GM19468 (cell line): Measurements from ENCODE around the gene WDPCP.

Experiments used
- ATAC-seq: cut with Tn5 transposase; IDR thresholded peaks from one replicate; pipeline ENCODE4 v1.9.1; 2021; ENCODE audit warnings: mild to moderate bottlenecking, moderate library complexity, moderate number of reproducible peaks; ENCODE audit not compliant: unreplicated experiment; ENCODE audit errors: extremely low read depth

WDPCP gene

DNA sequence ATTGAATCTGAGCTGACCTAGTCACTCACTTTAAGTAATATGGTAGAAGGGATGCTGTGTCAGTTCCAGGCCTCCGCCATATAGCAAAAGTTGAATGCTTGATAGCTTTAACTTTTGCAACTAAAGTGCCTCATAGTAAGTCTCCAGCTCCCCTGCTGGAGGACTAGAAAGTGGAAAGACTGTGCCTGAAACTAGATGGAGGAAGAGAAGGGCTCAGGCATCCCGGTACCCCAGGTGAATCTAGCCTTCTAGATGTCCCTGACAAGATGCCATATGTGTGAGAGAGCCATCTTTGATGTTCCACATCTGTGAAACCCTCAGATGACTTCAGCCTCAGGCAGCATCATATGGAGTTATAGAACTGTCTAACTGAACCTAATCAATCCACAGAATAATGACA lies 516.6 kb downstream of the WDPCP start:
- no peak for ATAC-seq
